ENCODE measurements around the gene EDC3.

- TF ChIP-seq POLR2A (IDR thresholded peaks at IDR 0.05; ENCODE audit: low read depth, low read length) (no peak), TAF1 (IDR thresholded peaks at IDR 0.05; ENCODE audit: borderline replicate concordance, low read depth, low read length) (no peak), POLR2AphosphoS5 (IDR thresholded peaks at IDR 0.05; ENCODE audit: low read depth, low read length) (no peak)
These were observed 33.6 kb downstream of the EDC3 start for GRCh38 chr15:74662064-74662860.

Data from GM12892 (cell line).